ENCODE measurements around the gene KIF16B.
"Not testable (repeated sequence)": the region's sequence is repeated elsewhere in the genome, so short reads cannot be mapped to it uniquely, and the experiment has no call there.

The KIF16B gene

DNA sequence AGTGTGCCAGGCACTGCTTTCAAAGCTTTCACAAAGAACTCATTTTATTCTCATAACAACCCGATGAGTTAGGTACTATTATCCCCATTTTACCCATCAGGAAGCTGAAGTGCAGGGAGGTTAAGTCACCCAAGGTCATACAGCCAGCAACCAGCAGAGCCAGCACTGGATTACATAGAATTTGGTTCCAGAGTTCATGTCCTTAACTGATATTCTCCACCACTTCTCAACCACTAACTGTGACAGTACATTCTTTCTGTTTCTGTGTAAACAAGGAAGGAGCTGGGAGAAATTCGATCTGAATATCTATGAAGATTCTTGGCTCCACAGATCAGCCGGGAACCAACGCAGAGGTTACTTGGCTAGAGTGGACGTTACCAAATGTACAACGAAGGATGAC lies 98.0 kb downstream of the KIF16B start:
- DNase-seq: no peak

DNA sequence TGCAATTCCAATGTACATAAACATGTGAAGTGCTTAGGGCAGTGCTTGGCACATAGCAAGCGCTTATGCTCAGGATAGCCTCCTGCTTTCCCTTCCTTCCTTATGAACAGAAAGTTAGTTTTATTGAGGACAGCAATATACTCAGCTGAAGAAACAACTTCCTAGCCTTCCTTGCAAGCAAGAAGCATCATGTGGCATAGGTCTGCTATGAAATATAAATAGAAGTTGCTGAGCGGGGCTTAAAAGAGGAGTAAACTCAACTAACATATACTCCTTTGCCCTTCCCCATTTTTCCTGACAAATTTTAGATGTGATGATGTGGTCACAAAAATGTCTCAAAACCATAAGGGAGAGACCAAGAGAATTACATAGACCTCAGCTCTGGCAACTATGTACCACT lies 98.9 kb downstream of the KIF16B start:
- DNase-seq: no peak

DNA sequence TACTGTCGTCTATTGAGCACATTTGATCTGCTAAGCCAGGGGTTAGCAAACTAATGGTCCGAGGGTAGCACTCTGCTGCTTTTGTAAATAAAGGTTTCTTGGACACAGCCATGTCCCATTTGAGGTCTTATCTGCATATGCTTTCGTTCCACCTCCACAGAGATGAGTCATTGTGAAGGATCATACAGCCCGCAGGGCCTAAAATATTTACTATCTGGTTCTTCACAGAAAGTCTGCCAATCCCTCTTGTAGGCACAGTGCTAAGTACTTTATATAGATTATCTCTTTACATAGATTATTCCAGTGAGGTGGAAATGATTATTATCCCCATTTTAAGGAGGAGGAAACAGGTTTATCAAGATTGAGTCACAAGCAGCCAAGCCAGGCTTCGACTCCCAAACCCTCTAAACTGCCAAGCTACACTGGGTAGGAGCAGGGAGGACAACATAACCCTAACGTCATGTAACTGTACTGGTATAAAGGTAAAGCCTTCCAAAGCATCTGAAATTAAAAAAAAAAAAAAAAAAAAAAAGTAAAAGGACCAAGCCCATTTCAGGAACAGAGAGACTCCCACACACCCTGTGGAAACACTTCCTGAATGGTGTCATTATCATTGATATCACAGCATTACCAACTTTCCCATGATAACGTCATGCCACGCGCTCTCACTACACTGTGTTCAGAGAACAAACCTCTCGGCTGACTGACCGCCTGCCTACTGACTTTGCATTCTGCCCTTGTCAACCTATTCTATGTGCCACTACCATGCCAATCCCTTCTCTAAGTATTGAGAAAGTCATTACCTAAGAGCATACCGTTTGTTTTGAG lies 101.0 kb downstream of the KIF16B start:
- no peak for DNase-seq

DNA sequence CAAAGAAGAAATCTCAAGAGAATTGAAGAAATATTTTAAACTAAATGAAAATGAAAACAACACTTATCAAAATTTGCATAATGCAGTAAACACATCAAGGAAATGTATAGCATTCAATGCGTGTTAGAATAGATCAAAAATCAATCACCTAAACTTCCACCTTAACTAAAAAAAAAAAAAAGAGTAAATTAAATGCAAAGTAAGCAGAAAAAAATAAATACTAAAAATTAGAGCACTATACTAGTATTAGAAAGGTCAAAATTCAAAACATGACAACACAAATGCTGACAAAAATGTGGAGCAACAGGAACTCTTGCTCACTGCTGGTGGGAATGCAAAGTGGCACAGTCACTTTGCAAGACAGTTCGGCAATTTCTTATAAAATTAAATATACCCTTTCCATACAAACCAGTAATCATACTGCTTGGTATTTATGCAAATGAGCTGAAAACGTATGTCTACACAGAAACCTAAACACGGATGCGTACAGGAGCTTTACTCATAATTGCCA lies 103.8 kb downstream of the KIF16B start:
- DNase-seq: no peak

DNA sequence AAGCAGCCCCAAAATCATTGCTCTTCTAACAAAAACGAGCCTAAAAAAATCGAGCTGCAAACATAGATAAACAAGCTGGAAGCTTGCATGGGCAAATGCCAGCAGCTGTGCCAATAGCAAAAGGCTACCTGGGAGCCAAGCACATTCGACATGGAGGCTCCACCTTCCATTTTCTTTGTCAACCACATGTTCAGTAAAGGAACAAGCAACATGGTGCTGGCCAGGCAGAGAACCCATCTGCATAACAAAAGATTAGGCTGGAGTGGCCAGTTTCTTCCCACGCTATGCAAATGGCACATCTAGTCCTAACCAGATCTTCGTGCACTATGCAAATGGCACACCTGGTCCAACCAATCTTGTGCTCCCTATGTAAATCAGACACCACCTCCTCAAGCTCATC lies 110.5 kb downstream of the KIF16B start:
- DNase-seq: no peak

DNA sequence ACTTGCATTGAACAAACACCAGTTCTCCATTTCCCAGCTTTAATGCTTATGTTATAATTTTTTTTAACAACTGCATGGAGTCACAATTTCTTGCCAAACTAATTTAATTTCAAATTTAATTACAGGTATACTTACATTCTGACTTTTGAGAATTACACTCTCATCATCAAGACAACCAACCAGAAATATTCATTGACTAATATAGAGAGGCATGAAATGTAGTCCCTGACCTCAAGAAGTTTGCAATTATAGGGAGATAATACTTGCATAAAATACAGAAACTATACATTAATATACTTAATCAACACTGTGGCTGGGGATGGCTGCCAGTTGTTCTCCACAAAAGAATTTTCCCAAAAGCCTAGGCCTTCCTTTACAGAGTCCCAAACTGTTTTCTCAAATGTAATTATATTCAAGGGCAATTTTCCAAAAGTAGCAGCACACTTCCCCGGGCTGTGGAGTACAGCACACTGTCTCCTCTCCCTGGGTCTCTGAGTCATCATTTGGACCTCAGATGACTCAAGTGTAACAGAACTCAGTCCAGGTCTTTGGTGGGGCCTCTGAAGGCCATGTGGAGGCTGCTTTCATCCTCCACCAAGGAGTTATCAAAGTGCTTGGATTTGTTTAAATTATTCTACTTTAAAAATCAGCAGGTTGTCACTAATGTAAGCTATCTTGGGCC lies 114.1 kb downstream of the KIF16B start:
- DNase-seq: no peak

DNA sequence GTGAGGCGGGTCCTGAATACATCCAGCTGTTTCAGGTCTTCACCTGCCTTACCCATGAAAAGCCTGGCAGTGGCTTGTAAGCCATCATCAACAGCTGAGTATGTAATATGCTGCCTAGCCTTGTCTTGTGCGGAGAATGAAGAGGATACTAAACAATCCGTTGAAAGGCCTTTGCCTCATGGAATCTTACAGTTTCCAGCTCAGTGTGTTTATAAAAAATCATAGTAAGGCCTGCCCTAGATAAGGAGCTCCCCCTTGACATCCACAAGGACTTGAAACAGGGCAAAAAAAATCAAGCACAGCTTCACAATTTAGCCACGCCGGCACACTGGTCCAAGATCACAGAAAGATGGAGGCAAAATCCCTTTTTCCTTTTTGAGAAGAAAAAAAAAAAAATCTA lies 115.7 kb downstream of the KIF16B start:
- DNase-seq: no peak

DNA sequence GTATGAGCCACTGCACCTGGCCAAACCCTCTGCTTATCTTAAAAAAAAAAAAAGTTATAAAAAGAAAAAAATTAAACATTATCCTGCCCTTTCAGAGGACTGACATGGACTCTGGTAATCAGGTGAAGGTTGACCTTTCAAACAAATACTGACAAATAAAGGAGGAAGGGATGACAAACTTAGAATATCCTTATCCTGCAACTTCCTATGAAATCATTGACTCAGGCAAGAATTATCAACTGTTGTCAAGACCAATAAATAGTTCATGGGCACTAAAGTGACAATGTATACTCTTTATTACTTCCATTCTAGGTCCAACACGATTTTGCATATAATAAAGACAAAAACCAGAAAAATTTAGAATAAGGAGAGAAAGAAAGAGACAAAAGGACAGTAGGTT lies 117.9 kb downstream of the KIF16B start:
- DNase-seq: no peak

DNA sequence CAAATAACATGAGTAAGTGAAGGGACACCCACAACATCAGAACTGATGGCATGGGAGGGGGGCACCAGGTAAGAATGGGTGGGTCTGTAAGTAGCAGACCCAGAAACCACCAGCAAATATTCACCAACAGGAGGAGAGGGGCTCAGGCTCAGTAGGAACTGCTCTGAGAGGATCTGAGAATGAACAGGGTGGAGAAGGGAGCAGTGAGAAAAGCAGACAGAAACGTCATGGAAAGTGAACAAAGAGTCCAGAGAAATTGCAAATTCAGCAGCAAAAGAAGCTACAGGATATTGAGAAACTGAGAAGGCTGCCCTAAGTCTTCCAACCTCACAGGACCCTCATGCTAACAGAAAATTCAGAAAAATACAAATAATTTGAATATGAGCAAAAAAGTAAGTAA lies 121.3 kb downstream of the KIF16B start:
- DNase-seq: no peak

DNA sequence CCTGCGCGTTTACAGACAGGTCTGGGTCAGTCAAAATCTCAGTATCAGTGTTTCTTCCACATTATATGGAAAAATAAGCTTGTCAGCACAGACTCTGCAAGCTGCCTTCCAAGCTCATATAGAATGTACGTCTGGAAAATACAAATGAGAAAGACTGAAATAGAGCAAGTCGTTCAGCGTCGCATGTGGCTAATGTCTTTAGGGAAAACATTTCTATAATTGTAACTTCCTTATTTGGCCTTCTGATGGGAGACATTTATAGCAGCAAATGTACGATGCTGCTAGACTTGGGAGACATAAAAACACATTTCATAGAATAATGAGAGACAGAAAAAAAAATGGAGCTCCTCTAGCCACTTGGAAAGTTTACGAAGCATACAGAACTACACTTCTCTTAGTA lies 122.2 kb downstream of the KIF16B start:
- DNase-seq: no peak

DNA sequence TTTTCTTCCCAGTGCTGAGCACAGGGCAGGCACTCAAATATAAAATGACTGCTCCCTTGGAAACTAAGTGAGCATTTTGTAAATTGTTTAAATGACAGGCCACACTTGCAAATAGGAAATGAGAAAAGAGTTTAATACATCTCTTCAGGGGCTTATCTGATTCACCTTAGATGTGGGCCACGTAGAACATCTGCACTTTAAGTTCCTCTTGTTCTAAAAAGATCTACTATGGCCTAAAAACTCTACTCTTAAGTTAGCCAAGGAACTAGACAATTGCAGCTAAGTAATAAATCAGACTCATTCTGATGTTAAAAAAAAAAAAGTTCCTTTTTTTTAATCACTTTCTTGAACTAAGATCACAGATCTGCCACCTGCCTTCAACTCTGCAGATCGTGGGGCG lies 126.3 kb downstream of the KIF16B start:
- no peak for DNase-seq

DNA sequence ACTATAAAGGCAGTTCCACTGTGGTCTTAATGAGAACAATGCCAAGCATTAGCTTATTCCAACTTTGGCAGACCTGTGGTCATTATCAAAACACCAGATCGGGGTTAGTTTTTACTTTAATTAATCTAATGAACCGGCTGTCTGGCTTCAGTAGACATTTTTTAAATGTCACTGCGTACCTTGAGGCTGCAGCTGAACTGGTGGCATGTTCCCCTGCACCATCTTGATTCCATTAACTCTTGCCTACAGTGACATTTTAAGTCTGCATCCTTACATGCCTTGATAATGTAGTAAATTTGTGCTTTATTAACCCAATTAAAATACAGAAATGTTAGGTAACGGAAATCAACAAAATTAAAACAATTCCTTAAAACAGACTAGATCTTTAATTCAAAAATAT lies 127.0 kb downstream of the KIF16B start:
- DNase-seq: no peak

DNA sequence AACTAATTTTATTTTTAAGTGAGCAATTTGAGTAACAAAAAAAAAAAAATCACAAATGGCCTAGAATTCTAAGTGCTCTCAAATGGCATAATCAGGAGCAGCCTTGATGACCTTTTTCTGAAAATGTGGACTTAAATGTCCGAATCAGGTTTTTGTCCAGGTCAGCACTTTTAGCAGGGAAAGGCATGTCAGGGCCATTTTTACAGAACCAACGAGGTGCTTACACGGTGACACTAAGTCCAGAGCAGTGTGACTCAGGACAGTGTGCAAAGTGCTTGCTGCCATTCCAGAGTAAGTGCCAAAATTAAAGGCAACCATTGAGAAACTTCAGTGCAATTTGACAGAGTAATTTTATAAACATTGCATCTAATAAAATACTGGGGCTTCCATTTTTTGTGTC lies 127.8 kb downstream of the KIF16B start:
- no peak for DNase-seq

DNA sequence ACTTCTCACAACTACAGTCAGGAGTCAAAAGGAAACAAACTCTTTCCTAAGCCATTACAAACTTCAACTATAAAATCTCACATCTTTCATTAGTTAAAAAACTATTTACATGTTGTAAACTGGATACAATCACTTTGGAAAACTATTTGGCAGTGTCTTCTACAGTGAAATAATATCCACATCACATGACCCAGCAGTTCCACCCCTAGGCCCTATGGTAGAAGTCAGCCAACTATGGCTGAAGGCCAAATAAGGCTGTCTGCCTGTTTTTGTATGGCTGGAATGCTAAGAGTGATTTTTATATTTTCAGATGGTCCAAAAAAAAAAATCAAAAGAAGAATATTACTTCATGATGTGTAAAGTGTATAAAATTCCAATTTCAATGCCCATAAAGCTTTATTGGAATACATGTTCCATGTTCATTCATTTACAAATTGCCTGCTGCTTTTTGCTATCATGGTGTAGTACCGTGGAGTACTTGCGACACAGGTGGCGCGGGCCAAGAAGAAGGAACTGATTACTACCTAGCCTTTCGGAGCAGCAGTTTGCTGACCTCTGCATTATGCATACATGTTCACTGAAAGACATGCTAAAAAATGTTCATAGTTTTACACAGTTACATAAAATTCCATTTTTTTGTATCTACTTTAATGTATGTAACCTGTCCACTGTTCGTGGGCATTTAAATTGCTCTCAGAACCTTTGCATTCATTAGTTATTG lies 129.0 kb downstream of the KIF16B start:
- no peak for DNase-seq

DNA sequence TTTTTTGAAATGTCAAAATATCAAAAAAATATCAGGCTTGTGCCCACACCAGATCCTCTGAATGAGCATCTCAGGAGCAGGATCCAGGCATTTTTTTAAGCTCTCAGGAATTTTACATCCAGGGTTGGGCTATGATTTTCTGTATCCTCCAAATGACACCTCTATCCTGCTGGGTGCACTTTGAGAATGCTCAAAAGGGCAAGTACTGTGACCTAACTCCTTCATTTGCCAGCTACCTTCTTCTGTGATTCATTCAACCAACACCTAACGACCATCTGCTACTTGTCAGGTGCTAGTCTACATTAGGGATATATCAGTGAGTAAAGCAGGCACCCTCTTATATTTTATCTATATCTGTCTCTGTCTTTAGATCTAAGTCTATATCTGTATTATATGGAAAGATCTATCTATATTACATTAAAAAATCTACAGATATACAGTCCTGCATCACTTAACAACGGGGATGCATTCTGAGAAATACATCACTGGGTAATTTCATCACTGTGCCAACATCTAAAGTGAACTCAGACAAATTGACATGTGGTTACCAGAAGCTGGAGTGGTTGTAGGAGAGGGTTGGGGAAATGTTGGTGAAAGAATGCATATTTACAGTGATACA lies 131.6 kb downstream of the KIF16B start:
- DNase-seq: no peak

DNA sequence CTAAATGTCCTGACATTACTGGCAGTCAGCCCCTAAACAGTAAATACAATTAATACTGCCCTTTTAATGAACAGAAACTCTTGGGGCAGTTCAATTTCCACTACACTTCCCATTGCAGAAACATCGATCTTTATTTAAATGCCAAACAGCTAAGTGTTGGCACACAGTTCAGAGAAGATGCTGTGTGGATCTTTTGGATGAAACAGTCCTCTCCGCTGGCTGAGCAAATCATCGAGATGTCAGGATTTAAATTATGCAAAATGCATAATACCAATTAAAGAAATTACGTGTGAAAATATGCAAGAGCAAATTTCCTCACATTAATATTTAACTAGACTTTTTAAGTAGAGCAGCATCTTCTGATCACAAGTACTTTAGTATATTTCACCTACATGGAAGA lies 132.6 kb downstream of the KIF16B start:
- DNase-seq: no peak

DNA sequence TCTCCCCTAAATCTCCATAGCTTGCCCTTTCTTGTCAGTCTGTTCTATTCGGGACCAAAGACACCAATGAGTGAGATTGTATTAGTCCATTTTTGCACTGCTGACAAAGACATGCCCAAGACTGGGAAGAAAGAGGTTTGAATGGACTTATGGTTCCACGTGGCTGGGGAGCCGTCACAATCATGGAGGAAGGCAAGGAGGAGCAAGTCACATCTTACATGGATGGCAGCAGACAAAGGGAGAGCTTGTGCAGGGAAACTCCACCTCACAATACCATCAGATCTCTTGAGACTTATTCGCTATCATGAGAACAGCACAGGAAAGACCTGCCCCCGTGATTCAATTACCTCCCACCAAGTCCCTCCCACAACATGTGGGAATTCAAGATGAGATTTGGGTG lies 133.7 kb downstream of the KIF16B start:
- DNase-seq: not testable (repeated sequence)

DNA sequence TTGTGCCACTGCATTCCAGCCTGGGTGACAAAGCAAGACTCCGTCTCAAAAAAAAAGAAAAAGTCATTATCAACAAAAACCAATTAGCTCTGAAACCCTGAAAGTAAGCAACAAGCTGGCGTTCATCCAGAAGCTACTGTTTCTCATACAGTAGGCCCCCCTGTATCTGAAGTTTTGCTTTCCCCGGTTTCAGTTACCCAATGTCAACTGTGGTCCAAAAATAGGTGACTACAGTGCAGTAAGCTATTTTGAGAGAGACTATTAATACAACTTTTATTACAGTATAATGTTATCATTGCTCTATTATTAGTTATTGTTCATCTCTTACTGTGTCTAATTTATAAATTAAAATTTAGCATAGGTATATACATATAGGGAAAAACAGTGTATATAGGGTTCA lies 135.1 kb downstream of the KIF16B start:
- no peak for DNase-seq

DNA sequence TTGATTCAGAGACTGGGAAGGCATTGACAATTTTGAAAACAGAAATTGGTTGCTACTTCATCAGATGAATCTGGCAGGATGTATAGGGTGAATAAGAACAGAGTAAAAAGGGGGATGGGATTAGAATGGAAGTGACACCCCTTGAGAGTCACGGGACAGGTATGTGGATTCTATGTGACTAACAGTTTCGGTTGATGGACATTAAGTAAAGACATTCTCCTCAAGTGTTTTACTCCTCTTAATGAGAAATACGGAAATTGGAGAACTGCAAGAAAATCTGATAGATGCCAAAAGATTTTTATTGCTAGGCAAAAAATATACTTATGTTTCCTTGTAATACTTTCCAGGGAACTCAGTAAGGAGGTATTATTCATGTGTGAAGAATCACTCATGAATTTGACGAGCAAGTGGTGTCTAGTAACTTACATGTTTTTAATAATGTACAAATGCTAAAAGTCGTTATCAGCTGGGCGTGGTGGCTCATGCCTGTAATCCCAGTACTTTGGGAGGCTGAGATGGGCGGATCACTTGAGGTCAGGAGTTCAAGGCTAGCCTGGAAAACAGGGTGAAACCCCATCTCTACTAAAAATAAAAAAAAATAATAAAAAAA lies 135.8 kb downstream of the KIF16B start:
- no peak for DNase-seq

DNA sequence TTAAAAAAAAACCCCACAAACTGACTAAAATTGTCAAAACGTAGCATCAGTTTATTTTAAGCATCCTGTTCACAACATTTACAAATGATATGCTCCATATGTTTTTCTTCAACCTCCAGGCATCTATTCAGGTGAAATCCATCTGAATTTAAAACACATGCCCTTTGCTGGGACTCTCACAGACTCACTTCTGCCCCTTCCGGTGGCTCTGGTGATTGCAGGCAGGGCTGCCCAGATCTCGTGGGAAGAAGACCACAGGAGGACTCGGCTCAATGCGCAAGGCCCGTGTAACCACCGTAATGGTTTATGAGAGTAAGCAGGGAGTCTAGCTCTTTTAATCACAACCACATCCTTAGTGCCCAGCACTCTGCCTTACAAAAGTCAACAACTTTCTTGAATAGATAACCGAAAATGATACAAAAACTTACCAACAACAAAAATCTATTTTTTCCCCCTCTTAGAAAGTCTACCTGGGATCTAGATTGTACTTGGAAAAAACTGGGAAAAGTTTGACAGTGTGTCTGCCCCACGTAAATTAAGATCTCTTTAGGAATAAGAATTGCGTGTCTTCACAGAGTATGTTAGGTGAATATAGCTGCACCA lies 139.1 kb downstream of the KIF16B start:
- DNase-seq: peak; percentile 17

DNA sequence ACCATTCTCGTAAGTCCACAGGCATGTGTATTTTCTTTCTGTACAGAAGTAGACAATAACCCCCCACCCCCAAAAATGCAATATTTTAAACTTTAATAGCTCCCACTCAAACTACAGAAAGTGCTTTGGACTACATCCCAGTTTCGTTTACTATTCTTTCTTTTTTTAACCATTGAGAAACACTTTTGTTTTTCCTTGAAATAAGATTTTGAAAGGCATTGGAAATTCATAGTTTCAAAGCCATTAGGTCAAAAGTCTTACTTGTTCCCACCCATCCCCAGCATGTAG lies 140.0 kb downstream of the KIF16B start:
- DNase-seq: no peak

DNA sequence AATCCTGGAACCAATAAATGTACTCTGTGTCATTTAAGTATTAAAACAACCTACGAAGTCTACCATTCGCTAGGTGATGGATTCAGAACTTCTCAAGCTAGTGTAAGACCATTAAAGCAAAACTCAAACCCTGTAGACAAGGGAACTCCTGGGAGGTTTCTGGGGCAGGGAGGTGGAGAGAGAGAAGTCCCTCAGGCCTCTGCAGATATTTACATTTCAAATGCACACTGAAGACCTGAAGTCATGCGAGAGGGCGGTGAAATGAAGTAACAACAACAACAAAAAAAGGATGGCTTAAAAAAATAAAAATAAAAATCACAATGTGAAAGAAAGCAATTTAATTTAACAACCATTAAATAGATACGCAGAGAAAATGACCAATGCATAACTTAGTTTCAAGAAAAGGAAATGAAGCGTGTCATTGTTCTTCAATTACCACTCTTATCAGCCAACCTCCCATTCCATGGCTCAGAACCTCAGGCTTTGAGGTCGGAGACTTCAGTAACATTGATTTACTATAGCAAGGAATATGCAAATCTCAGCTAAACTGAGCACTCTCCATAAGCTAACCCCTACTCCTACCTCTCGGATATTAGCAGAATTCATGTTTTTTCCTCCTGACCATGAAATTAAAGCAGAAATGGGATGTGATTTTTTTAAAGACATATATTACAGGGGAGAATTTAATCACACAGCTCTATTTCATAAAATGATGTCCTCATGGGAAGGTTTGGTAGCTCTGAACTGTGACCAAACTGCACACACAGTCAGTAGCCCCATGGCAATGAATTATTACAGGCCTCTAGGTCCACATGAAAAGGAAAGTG lies 140.6 kb downstream of the KIF16B start:
- no peak for DNase-seq

Data from NCI-H1092 (cell line).